HL-60 (cell line): Measurements from ENCODE around the gene IL17C.
"Not testable (repeated sequence)": the region's sequence is repeated elsewhere in the genome, so short reads cannot be mapped to it uniquely, and the experiment has no call there.

Experiments
- DNase-seq, 2 experiments: peaks; one replicate each; pipeline ENCODE4 v3.0.0-alpha.2; 2010 to 2020; ENCODE audit warnings: low read depth in 1 of 2, low spot score in 1 of 2
- H3K27ac ChIP-seq: fragments of 250-450 bp; sonication (Bioruptor Pico); replicated peaks from 2 replicates; pipeline ENCODE4 v1.5.1; 2020; ENCODE audit warnings: mild to moderate bottlenecking, moderate library complexity
- H3K27me3 ChIP-seq: fragments of 250-450 bp; sonication (Bioruptor Pico); 2 replicates; pipeline ENCODE4 v1.5.1; 2021; ENCODE audit warnings: mild to moderate bottlenecking, moderate library complexity; ENCODE audit not compliant: insufficient read depth, poor library complexity, severe bottlenecking
- H3K4me3 ChIP-seq: replicated peaks from 2 replicates; pipeline ENCODE4 v1.5.1; 2011; ENCODE audit warnings: mild to moderate bottlenecking, control low read depth, low read length; ENCODE audit not compliant: insufficient read depth
- CTCF ChIP-seq: IDR thresholded peaks from one replicate; pipeline ENCODE4 v1.5.1; 2011; ENCODE audit warnings: low read length, control low read depth, inconsistent platforms; ENCODE audit not compliant: insufficient read depth
- GABPA ChIP-seq: IDR thresholded peaks from 2 replicates; pipeline ENCODE4 v1.6.1; 2012; ENCODE audit warnings: low read depth
- POLR2AphosphoS5 ChIP-seq: IDR thresholded peaks from 2 replicates; pipeline ENCODE4 v1.6.1; 2012; ENCODE audit warnings: low read depth
- REST ChIP-seq: IDR thresholded peaks from 2 replicates; pipeline ENCODE4 v1.6.1; 2012; ENCODE audit warnings: low read depth; ENCODE audit not compliant: insufficient replicate concordance
- SPI1 ChIP-seq: IDR thresholded peaks from 2 replicates; pipeline ENCODE4 v1.6.1; 2012; ENCODE audit warnings: low read depth, mild to moderate bottlenecking, borderline replicate concordance

IL17C gene

GRCh38 chr16:88667461-88667860 lies 29.1 kb downstream of the IL17C start:
- no peaks in the 10 kb centered on the region for H3K27me3 ChIP-seq
- H3K27ac ChIP-seq, result no peak overlapping the region
- H3K4me3 ChIP-seq, result no peak overlapping the region
- TF ChIP-seq GABPA (no peak), SPI1 (no peak), POLR2AphosphoS5 (no peak), REST (no peak), CTCF (no peak)
- no peak for DNase-seq

GRCh38 chr16:88669493-88669892 lies 31.1 kb downstream of the IL17C start:
- not testable (repeated sequence) for H3K27ac ChIP-seq, H3K27me3 ChIP-seq, DNase-seq

GRCh38 chr16:88669980-88670379 lies 31.6 kb downstream of the IL17C start:
- Histone ChIP-seq H3K27me3 (no peaks in the 10 kb centered on the region), H3K4me3 (no peak overlapping the region), H3K27ac (no peak overlapping the region)
- TF ChIP-seq POLR2AphosphoS5 (no peak), SPI1 (no peak), CTCF (no peak), GABPA (no peak)
- no peak for DNase-seq

More at GRCh38 chr16:88669493-88669892, 31.1 kb downstream of the IL17C start:
- not testable (repeated sequence) for H3K4me3 ChIP-seq

GRCh38 chr16:88671806-88672205 lies 33.4 kb downstream of the IL17C start:
- no peak overlapping the region for H3K27ac ChIP-seq
- DNase-seq, result no peak
- TF ChIP-seq POLR2AphosphoS5, result no peak
- TF ChIP-seq CTCF, result no peak
- no peak for TF ChIP-seq REST
- no peak for TF ChIP-seq SPI1
- no peak for TF ChIP-seq GABPA
- H3K4me3 ChIP-seq, result no peak overlapping the region
- H3K27me3 ChIP-seq, result no peaks in the 10 kb centered on the region
